Esophagus squamous epithelium (tissue), 5 donors: Measurements from ENCODE around the gene PAQR8. TPM values are rescaled to one million over a fixed set of nuclear protein-coding genes. Genes with fewer than 3 reads are reported as not detected.

Experiments
- DNase-seq: peaks from one replicate; lab custom pipeline; 2025; lab: John Stamatoyannopoulos, UW
- H3K27ac ChIP-seq, 4 donors: fragments of 200-600 bp; sonication (generic); one replicate each; pipeline ENCODE4 v1.5.1; 2016 to 2019; ENCODE audit warnings: mild to moderate bottlenecking in 1 of 4
- H3K27me3 ChIP-seq, 4 donors: fragments of 200-600 bp; sonication (generic); 1 replicate in 3 of 4; 2 replicates in 1 of 4; pipeline versions ENCODE4 v1.5.1 to v1.6.0; 2017 to 2021; ENCODE audit warnings: antibody characterized with exemption in 1 of 4
- H3K36me3 ChIP-seq, 3 donors: fragments of 200-600 bp; sonication (generic); one replicate each; pipeline ENCODE4 v1.5.1; 2016 to 2019
- H3K4me1 ChIP-seq, 3 donors: fragments of 200-600 bp; sonication (generic); one replicate each; pipeline ENCODE4 v1.5.1; 2017 to 2019
- H3K4me3 ChIP-seq, 4 donors: fragments of 200-600 bp; sonication (generic); 1 replicate in 3 of 4; 2 replicates in 1 of 4; pipeline ENCODE4 v1.5.1; 2016 to 2019; ENCODE audit warnings: mild to moderate bottlenecking in 2 of 4, moderate library complexity in 1 of 4
- H3K9me3 ChIP-seq, 3 donors: fragments of 200-600 bp; sonication (generic); one replicate each; pipeline ENCODE4 v1.5.1; 2016 to 2019
- POLR2A ChIP-seq, 4 donors: fragments of 450-650 bp; IDR thresholded peaks; one replicate each; pipeline ENCODE4 v1.6.1; 2017; ENCODE audit warnings: antibody characterized with exemption in 4 of 4, mild to moderate bottlenecking in 4 of 4, moderate library complexity in 3 of 4
- WGBS, 2 donors: methylation state at CpG; one replicate each; pipeline ENCODE4 v1.1.5; 2018; 5-methylcytosine and 5-hydroxymethylcytosine counted together
- intact Hi-C: fragments of 100-400 bp; cut with DNase I; formaldehyde crosslinking; loops from one replicate; pipeline ENCODE4 v1.15.0; 2022
- total RNA-seq, 4 donors: library from RNA; depleted of rRNA; stranded (reverse); fragments of >200 nt; gene quantifications; one replicate each; pipeline ENCODE4 v1.1.0, GENCODE V29; 2016
- TF ChIP-seq, protein P1 (sequence below), 6 experiments: fragments of 450-650 bp in 4 of 6; fragments of 200-600 bp in 2 of 6; sonication (generic) in 2 of 6; IDR thresholded peaks; one replicate each; pipeline ENCODE4 v1.5.1; 2016 to 2019; ENCODE audit warnings: antibody characterized with exemption in 6 of 6, mild to moderate bottlenecking in 4 of 6, moderate library complexity in 4 of 6
- donor health status: DM: yes; HTN: yes; CAD: no.

PAQR8 gene
- total RNA-seq, 4 donors from 2014 or later: 1.7 to 22.5 (median 11.5) TPM

DNA sequence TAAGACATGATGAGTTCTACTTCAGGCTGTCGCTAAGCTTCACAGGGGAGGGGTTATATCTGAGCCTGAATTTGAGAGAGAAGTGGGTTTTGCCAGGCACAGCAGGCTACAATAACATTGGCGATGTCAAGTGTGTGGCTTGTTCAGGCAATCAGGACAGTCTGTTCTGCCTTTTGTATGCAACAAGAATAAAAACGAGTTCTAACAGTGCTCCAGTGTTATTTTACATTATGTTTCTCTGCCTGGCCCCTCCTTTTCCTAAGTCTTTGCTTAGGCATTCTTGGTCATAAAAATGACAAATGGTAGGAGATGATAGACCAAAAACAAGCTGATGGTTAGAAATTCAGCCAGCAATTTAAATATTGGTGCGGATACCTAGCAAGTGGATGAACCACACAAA lies 26.8 kb downstream of the PAQR8 start:
- peak in 1 of 4 donors; percentile 8 for TF ChIP-seq POLR2A (IDR thresholded peaks at IDR 0.05)
- TF ChIP-seq, protein P1, sequence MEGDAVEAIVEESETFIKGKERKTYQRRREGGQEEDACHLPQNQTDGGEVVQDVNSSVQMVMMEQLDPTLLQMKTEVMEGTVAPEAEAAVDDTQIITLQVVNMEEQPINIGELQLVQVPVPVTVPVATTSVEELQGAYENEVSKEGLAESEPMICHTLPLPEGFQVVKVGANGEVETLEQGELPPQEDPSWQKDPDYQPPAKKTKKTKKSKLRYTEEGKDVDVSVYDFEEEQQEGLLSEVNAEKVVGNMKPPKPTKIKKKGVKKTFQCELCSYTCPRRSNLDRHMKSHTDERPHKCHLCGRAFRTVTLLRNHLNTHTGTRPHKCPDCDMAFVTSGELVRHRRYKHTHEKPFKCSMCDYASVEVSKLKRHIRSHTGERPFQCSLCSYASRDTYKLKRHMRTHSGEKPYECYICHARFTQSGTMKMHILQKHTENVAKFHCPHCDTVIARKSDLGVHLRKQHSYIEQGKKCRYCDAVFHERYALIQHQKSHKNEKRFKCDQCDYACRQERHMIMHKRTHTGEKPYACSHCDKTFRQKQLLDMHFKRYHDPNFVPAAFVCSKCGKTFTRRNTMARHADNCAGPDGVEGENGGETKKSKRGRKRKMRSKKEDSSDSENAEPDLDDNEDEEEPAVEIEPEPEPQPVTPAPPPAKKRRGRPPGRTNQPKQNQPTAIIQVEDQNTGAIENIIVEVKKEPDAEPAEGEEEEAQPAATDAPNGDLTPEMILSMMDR (IDR thresholded peaks at IDR 0.05): no peak
- Histone ChIP-seq H3K9me3 (no peaks in the 10 kb centered on the region), H3K27ac (peak overlapping the region in 3 of 4 donors; percentile 24 to 62 (median 52)), H3K4me1 (peaks cover 0 to 34% (median 11%) of the 10 kb centered on the region in 3 donors), H3K36me3 (no peaks in the 10 kb centered on the region), H3K27me3 (no peaks in the 10 kb centered on the region), H3K4me3 (no peak overlapping the region)
- WGBS, 2 donors: 31 to 42% methylated on average over 4 of the region's 4 CpGs
- intact Hi-C loops: no loop called here
- no peak for DNase-seq

DNA sequence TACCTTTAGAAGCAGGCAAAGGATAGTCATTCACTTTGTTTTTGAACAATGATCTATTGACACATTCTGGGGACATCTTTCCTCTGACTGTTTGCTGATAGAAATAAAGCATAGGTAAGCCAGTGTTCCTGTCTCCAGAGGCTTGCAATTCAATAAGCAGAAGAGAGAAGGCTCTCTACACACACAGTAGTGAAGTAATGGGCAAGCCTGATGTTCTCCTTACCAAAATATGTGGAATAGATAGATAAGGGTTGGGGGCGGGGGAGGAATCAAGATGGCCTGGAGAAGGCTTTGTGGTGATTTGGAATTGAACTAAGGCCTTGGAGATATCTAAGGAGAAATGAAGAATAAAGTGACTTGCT lies 27.3 kb downstream of the PAQR8 start:
- TF ChIP-seq, protein P1 (IDR thresholded peaks at IDR 0.05): no peak
- TF ChIP-seq POLR2A (IDR thresholded peaks at IDR 0.05): no peak
- WGBS, 2 donors: 80 to 88% methylated on average over 1 of the region's 1 CpG
- no peak for DNase-seq

DNA sequence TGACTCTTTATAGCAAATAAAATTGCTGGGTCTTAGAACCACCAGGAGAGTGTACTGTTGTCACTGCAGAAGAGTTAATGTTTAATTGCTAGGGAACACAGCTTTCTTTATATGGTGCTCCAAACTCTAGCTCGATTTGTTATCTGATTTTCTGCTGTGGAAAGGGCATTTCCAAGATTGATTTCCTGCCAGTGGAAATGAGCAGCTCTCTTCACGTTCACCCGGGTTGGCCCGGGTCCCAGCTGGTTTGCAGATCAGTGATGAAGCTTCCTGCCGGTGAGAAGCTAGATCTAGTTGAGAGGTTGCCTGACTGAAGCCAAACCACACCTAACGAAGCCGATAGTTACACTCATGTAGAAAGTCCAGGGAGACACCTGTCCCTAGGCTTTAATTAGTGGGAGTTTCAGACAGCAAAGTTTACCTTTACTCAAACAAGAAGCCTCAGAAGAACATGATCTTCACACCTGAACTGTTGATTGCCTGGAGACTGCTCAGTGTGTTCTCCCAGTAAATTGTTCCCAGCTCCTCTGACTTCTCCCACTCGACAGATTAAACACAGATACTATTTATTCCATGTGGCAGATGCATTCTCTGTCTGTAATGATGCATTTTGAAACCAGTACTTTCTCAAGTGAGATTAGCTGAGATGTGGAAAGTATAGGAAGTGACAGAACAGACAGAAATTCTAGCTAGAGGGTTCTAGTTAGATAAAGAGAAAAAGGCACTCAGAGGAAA lies 27.8 kb downstream of the PAQR8 start:
- TF ChIP-seq, protein P1 (IDR thresholded peaks at IDR 0.05): peak in 1 of 6 experiments; percentile 7
- no peak for TF ChIP-seq POLR2A (IDR thresholded peaks at IDR 0.05)
- H3K27me3 ChIP-seq: no peaks in the 10 kb centered on the region
- DNase-seq: no peak
- peaks cover 0 to 28% (median 11%) of the 10 kb centered on the region in 3 donors for H3K4me1 ChIP-seq
- peak overlapping the region in 2 of 4 donors; percentile 0 to 1 for H3K4me3 ChIP-seq
- H3K36me3 ChIP-seq: no peaks in the 10 kb centered on the region
- H3K27ac ChIP-seq: peak overlapping the region; percentile 15 to 62 (median 38)
- WGBS, 2 donors: 1 to 5% methylated on average over 5 to 8 of the region's 8 CpGs
- intact Hi-C loops: no loop called here
- no peaks in the 10 kb centered on the region for H3K9me3 ChIP-seq

More for the DNA sequence above, 27.3 kb downstream of the PAQR8 start:
- no peaks in the 10 kb centered on the region for H3K27me3 ChIP-seq
- no peak overlapping the region for H3K4me3 ChIP-seq
- intact Hi-C loops: no loop called here
- no peaks in the 10 kb centered on the region for H3K36me3 ChIP-seq
- peak overlapping the region; percentile 15 to 62 (median 38) for H3K27ac ChIP-seq
- no peaks in the 10 kb centered on the region for H3K9me3 ChIP-seq
- H3K4me1 ChIP-seq: peaks cover 0 to 29% (median 11%) of the 10 kb centered on the region in 3 donors

GRCh38 chr6:52390361-52390727 lies 28.4 kb downstream of the PAQR8 start:
- no peak for TF ChIP-seq POLR2A (IDR thresholded peaks at IDR 0.05)
- TF ChIP-seq, protein P1 (IDR thresholded peaks at IDR 0.05): no peak
- Histone ChIP-seq H3K4me3 (peak overlapping the region in 1 of 4 donors; percentile 0), H3K9me3 (no peaks in the 10 kb centered on the region), H3K27ac (peak overlapping the region; percentile 15 to 62 (median 38)), H3K4me1 (peaks cover 0 to 28% (median 11%) of the 10 kb centered on the region in 3 donors), H3K36me3 (no peaks in the 10 kb centered on the region), H3K27me3 (no peaks in the 10 kb centered on the region)
- no peak for DNase-seq
- intact Hi-C loops: no loop called here
- 12 to 17% methylated on average over 4 of the region's 4 CpGs for WGBS, 2 donors

DNA sequence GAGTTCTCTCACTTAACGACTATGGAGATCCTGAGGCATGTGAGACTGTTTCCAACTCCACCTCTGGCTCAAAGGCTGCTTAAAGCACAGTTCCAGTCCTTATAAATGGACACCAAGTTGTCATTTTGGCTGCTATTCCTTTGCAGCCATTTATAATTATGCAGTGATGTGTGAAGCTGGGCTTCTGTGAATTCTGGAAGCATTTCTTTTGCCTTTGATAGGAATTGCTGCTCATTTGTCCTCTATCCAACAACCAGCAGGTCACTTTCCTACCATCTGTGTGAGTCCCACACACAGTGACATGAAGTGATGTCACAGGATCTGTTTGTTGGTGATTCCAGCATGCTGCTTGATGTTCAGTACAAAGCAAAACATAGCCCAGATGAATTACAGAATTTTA lies 29.6 kb downstream of the PAQR8 start:
- DNase-seq: no peak
- WGBS, 2 donors: 80 to 83% methylated on average over 1 of the region's 1 CpG
- H3K27me3 ChIP-seq: no peaks in the 10 kb centered on the region
- H3K4me1 ChIP-seq: peaks cover 0 to 28% (median 11%) of the 10 kb centered on the region in 3 donors
- no peak for TF ChIP-seq POLR2A (IDR thresholded peaks at IDR 0.05)
- TF ChIP-seq, protein P1 (IDR thresholded peaks at IDR 0.05): no peak
- intact Hi-C loops: no loop called here
- H3K27ac ChIP-seq: no peak overlapping the region
- H3K36me3 ChIP-seq: no peaks in the 10 kb centered on the region
- no peak overlapping the region for H3K4me3 ChIP-seq
- H3K9me3 ChIP-seq: no peaks in the 10 kb centered on the region
